ENCODE results near the gene PRRT4. TPM values are rescaled to one million over a fixed set of nuclear protein-coding genes. Genes with fewer than 3 reads are reported as not detected.

Gene PRRT4
- total and polyA plus RNA-seq, 4 donors: 0.12 to 1.3 (median 0.59) TPM

DNA sequence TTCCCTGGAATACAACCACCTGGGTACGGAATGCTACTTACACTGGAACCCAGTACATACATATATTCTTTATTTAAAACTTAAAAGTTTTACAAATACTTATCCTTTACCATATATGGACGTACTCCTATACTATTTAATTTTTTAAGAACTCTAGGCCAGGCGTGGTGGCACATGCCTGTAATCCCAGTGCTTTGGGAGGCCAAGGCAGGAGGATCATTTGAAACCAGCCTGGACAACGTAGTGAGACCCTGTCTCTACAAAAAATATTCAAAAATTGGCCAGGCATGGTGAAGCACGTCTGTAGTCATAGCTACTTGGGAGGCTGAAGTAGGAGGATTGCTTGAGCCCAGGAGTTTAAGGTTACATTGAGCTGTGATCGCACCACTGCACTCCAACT lies 19.8 kb downstream of the PRRT4 start:
- Histone ChIP-seq H3K9ac (ENCODE audit: insufficient read depth in 1 of 2, low read length in 2 of 2) (no peak overlapping the region), H3K4me1 (ENCODE audit: control insufficient read depth in 5 of 5, insufficient read depth in 5 of 5, low read length in 5 of 5) (peaks cover 3 to 16% (median 10%) of the 10 kb centered on the region in 5 donors), H3K9me3 (ENCODE audit: control insufficient read depth in 4 of 4, insufficient read depth in 3 of 4, low read length in 3 of 4) (no peaks in the 10 kb centered on the region), H3K27me3 (ENCODE audit: control insufficient read depth in 3 of 3, insufficient read depth in 3 of 3, low read length in 2 of 3) (no peaks in the 10 kb centered on the region), H3K27ac (ENCODE audit: low read depth in 1 of 2, low read length in 1 of 2) (no peak overlapping the region), H3K36me3 (ENCODE audit: control insufficient read depth in 4 of 4, insufficient read depth in 4 of 4, low read length in 4 of 4) (peaks cover 8 to 19% (median 9%) of the 10 kb centered on the region in 4 donors), H3K4me3 (no peak overlapping the region)
- TF ChIP-seq, protein P1, sequence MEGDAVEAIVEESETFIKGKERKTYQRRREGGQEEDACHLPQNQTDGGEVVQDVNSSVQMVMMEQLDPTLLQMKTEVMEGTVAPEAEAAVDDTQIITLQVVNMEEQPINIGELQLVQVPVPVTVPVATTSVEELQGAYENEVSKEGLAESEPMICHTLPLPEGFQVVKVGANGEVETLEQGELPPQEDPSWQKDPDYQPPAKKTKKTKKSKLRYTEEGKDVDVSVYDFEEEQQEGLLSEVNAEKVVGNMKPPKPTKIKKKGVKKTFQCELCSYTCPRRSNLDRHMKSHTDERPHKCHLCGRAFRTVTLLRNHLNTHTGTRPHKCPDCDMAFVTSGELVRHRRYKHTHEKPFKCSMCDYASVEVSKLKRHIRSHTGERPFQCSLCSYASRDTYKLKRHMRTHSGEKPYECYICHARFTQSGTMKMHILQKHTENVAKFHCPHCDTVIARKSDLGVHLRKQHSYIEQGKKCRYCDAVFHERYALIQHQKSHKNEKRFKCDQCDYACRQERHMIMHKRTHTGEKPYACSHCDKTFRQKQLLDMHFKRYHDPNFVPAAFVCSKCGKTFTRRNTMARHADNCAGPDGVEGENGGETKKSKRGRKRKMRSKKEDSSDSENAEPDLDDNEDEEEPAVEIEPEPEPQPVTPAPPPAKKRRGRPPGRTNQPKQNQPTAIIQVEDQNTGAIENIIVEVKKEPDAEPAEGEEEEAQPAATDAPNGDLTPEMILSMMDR (IDR thresholded peaks at IDR 0.05; ENCODE audit: control extremely low read depth, extremely low read depth): no peak
- WGBS, 2 donors: 89 to 93% methylated on average over 6 of the region's 6 CpGs
- ATAC-seq (ENCODE audit: insufficient read depth, low FRiP score): no peak
- no peak for DNase-seq

GRCh38 chr7:128335730-128336129 lies 25.8 kb downstream of the PRRT4 start:
- 89 to 94% methylated on average over 3 of the region's 3 CpGs for WGBS, 2 donors
- ATAC-seq (ENCODE audit: insufficient read depth, low FRiP score) (no peak), DNase-seq (no peak)
- Histone ChIP-seq H3K4me1 (ENCODE audit: control insufficient read depth in 5 of 5, insufficient read depth in 5 of 5, low read length in 5 of 5) (peaks cover 0 to 1% (median 0%) of the 10 kb centered on the region in 5 donors), H3K4me3 (no peak overlapping the region), H3K9ac (ENCODE audit: insufficient read depth in 1 of 2, low read length in 2 of 2) (no peak overlapping the region), H3K27me3 (ENCODE audit: control insufficient read depth in 3 of 3, insufficient read depth in 3 of 3, low read length in 2 of 3) (no peaks in the 10 kb centered on the region), H3K9me3 (ENCODE audit: control insufficient read depth in 4 of 4, insufficient read depth in 3 of 4, low read length in 3 of 4) (no peaks in the 10 kb centered on the region), H3K27ac (ENCODE audit: low read depth in 1 of 2, low read length in 1 of 2) (no peak overlapping the region), H3K36me3 (ENCODE audit: control insufficient read depth in 4 of 4, insufficient read depth in 4 of 4, low read length in 4 of 4) (peaks cover 25 to 52% (median 39%) of the 10 kb centered on the region in 4 donors)
- TF ChIP-seq, protein P1 (IDR thresholded peaks at IDR 0.05; ENCODE audit: control extremely low read depth, extremely low read depth): no peak

- Histone ChIP-seq H3K27me3 (ENCODE audit: control insufficient read depth in 3 of 3, insufficient read depth in 3 of 3, low read length in 2 of 3) (no peaks in the 10 kb centered on the region), H3K4me3 (no peak overlapping the region), H3K36me3 (ENCODE audit: control insufficient read depth in 4 of 4, insufficient read depth in 4 of 4, low read length in 4 of 4) (peaks cover 20 to 50% (median 28%) of the 10 kb centered on the region in 4 donors), H3K9me3 (ENCODE audit: control insufficient read depth in 4 of 4, insufficient read depth in 3 of 4, low read length in 3 of 4) (no peaks in the 10 kb centered on the region), H3K27ac (ENCODE audit: low read depth in 1 of 2, low read length in 1 of 2) (peak overlapping the region in 1 of 2 donors; percentile 74), H3K4me1 (ENCODE audit: control insufficient read depth in 5 of 5, insufficient read depth in 5 of 5, low read length in 5 of 5) (peaks cover 0 to 26% (median 0%) of the 10 kb centered on the region in 5 donors), H3K9ac (ENCODE audit: insufficient read depth in 1 of 2, low read length in 2 of 2) (peak overlapping the region in 1 of 2 donors; percentile 69)
- ATAC-seq (ENCODE audit: insufficient read depth, low FRiP score): no peak
- TF ChIP-seq, protein P1 (IDR thresholded peaks at IDR 0.05; ENCODE audit: control extremely low read depth, extremely low read depth): no peak
- no peak for DNase-seq
- 92 to 96% methylated on average over 9 of the region's 9 CpGs for WGBS, 2 donors
Observed at GRCh38 chr7:128324368-128324680, 37.2 kb downstream of the PRRT4 start.

Measured in lung (tissue), 12 donors.